ENCODE data around the gene NLRC5. TPM values are rescaled to one million over a fixed set of nuclear protein-coding genes. Genes with fewer than 3 reads are reported as not detected.
A peak's percentile ranks its signal among the peaks of the same experiment; 100 is the strongest.

NLRC5 gene
- total and polyA plus RNA-seq, 9 of the 15 experiments (the other 6 are each of a cell fraction or from before 2014, with no cell fraction given): 0.59 to 0.71 TPM; not detected in 7

DNA sequence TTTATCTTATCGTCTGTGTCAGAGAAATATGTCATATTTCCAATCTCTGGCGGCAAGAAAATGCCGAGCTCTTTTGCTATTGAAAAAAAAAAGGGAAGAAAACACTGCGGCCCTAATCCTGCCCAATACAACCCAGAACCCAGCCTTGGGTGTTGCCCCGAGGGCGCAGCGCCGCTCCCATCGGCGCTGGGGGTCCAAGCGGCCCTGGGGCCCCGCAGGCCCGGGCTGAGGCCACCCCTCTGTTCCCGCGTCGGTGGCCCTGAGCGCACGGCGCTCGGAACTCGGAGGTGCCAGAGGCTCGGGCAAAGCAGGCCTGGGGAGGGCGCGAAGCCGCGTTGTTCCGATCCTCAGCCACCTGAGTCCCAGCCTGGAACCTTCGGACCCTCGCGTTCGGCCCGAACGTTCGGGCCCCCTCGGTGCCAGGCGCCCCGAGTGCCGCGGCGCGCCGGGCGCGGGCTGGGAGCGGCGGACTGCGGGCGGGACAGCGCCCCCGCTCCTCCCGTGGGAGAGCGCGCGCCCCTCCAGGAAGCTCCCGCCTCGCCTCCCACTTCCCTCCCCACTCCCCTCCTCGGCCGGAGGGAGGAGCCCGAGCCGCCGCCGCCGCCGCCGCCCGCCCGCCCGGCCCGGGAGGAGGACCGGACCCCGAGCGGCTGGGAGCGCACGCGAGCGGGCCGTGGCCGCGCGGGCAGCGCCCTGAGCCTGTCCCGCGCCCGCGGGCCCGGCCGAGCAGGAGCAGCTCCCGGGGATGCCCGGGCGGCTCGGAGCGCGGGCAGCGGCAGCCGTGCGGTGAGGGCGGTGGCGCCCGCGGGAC, 102.8 kb downstream of the NLRC5 start, which contains the start of gene CPNE2:
Gene CPNE2, plus strand, starts transcription at position 609 of the 811 bp plus-strand sequence. CDS start 18,160 bp downstream, outside the sequence.
- no peak for FAIRE-seq
- POLR2A ChIA-PET: interaction anchor here (1.0 to 1.5 kb wide), 4 partner anchors 10 to 120 kb away, joined by 4 to 7 read pairs (median 5); no protein-coding TSS in a partner anchor
- peak within 1 kb of the TSS; percentile 69 to 97 for H3K9ac ChIP-seq (ENCODE audit: insufficient read depth in 1 of 2, low read depth in 2 of 2, low read length in 2 of 2)
- CTCF ChIA-PET (ENCODE audit: low intra/inter-chr PET ratio): interaction anchor here (0.7 to 1.3 kb wide), 2 partner anchors 76 to 214 kb away, joined by 3 to 4 read pairs; no protein-coding TSS in a partner anchor
- no peaks in the 10 kb centered on the region for H3K79me2 ChIP-seq (ENCODE audit: control insufficient read depth, insufficient read depth, low read length)
- peak within 1 kb of the TSS; percentile 71 for H3K27ac ChIP-seq (ENCODE audit: extremely low read depth, low read depth, low read length)
- no peaks in the 10 kb centered on the region for H3K9me1 ChIP-seq (ENCODE audit: control insufficient read depth, insufficient read depth, low read length)
- H2AFZ ChIP-seq (ENCODE audit: low read depth, low read length): peak within 1 kb of the TSS; percentile 94
- no peaks in the 10 kb centered on the region for H3K36me3 ChIP-seq (ENCODE audit: control insufficient read depth, insufficient read depth, low read length)
- in situ Hi-C loops (cut with MboI): no loop called here
- WGBS (ENCODE audit: insufficient coverage, low coverage, missing lambda C conversion rate): 6% methylated on average over 41 of the region's 100 CpGs
- H3K4me3 ChIP-seq: peak within 1 kb of the TSS; percentile 84
- peak; percentile 85 for ATAC-seq
- TSS peak; percentile 77 for BruUV-seq (replicated peaks)
- peak within 1 kb of the TSS; percentile 76 for H3K4me2 ChIP-seq (ENCODE audit: insufficient read depth, low read length)
- DNase-seq (ENCODE audit: extremely low read depth in 1 of 4, low spot score in 3 of 4): peak; percentile 72 to 92 (median 88)
- H4K20me1 ChIP-seq (replicated peaks; ENCODE audit: control insufficient read depth, insufficient read depth, low read length): peaks cover 5% of the 10 kb centered on the region; the same call in 1 of the 2 replicates
- intact Hi-C loops (cut with micrococcal nuclease): no loop called here
- H3K27me3 ChIP-seq (ENCODE audit: control insufficient read depth in 2 of 2, insufficient read depth in 2 of 2, low read length in 2 of 2): peaks cover under 1 to 4% of the 10 kb centered on the region in 2 experiments; a peak in 3 of 5 replicates
- H3K9me3 ChIP-seq (replicated peaks; ENCODE audit: control insufficient read depth, insufficient read depth, low read depth, low read length): no peaks in the 10 kb centered on the region
- peaks cover 11 to 28% of the 10 kb centered on the region in 2 experiments; a peak in 4 of 5 replicates for H3K4me1 ChIP-seq (replicated peaks in 1 of 2; ENCODE audit: control insufficient read depth in 2 of 2, insufficient read depth in 2 of 2, low read length in 2 of 2)
- TF ChIP-seq SP1 (CRISPR knock-in tag; IDR thresholded peaks at IDR 0.05) (no peak), NEUROD1 (IDR thresholded peaks at IDR 0.05; ENCODE audit: borderline replicate concordance, low read depth, low read length, partially characterized antibody) (no peak), SP2 (IDR thresholded peaks at IDR 0.05; ENCODE audit: extremely low read depth, low read depth, low read length, poor library complexity, severe bottlenecking) (no peak), ZNF124 (CRISPR knock-in tag; IDR thresholded peaks at IDR 0.05) (no peak), CXXC5 (CRISPR knock-in tag; IDR thresholded peaks at IDR 0.05) (0 out of 2 replicates have a peak, but pooled peaks have one; percentile 51), SIN3B (IDR thresholded peaks at IDR 0.05; ENCODE audit: low read depth) (0 out of 2 replicates have a peak, but pooled peaks have one; percentile 13), GATAD2A (IDR thresholded peaks at IDR 0.05) (no peak), RFX1 (IDR thresholded peaks at IDR 0.05) (no peak), SOX6 (IDR thresholded peaks at IDR 0.05) (no peak), ZNF707 (CRISPR knock-in tag; conservative IDR thresholded peaks at IDR 0.05) (no peak), MCM5 (IDR thresholded peaks at IDR 0.05; ENCODE audit: low read depth) (no peak), CHCHD3 (CRISPR knock-in tag; IDR thresholded peaks at IDR 0.05) (no peak)
- TF ChIP-seq, protein P1, sequence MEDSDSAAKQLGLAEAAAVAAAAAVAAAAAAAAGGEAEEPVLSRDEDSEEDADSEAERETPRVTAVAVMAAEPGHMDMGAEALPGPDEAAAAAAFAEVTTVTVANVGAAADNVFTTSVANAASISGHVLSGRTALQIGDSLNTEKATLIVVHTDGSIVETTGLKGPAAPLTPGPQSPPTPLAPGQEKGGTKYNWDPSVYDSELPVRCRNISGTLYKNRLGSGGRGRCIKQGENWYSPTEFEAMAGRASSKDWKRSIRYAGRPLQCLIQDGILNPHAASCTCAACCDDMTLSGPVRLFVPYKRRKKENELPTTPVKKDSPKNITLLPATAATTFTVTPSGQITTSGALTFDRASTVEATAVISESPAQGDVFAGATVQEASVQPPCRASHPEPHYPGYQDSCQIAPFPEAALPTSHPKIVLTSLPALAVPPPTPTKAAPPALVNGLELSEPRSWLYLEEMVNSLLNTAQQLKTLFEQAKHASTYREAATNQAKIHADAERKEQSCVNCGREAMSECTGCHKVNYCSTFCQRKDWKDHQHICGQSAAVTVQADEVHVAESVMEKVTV (CRISPR knock-in tag; IDR thresholded peaks at IDR 0.05): no peak
- TF ChIP-seq, protein P2, sequence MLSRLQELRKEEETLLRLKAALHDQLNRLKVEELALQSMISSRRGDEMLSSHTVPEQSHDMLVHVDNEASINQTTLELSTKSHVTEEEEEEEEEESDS (CRISPR knock-in tag; IDR thresholded peaks at IDR 0.05): no peak
- TF ChIP-seq, protein P3, sequence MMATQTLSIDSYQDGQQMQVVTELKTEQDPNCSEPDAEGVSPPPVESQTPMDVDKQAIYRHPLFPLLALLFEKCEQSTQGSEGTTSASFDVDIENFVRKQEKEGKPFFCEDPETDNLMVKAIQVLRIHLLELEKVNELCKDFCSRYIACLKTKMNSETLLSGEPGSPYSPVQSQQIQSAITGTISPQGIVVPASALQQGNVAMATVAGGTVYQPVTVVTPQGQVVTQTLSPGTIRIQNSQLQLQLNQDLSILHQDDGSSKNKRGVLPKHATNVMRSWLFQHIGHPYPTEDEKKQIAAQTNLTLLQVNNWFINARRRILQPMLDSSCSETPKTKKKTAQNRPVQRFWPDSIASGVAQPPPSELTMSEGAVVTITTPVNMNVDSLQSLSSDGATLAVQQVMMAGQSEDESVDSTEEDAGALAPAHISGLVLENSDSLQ (IDR thresholded peaks at IDR 0.05): no peak
- TF ChIP-seq, protein P4, sequence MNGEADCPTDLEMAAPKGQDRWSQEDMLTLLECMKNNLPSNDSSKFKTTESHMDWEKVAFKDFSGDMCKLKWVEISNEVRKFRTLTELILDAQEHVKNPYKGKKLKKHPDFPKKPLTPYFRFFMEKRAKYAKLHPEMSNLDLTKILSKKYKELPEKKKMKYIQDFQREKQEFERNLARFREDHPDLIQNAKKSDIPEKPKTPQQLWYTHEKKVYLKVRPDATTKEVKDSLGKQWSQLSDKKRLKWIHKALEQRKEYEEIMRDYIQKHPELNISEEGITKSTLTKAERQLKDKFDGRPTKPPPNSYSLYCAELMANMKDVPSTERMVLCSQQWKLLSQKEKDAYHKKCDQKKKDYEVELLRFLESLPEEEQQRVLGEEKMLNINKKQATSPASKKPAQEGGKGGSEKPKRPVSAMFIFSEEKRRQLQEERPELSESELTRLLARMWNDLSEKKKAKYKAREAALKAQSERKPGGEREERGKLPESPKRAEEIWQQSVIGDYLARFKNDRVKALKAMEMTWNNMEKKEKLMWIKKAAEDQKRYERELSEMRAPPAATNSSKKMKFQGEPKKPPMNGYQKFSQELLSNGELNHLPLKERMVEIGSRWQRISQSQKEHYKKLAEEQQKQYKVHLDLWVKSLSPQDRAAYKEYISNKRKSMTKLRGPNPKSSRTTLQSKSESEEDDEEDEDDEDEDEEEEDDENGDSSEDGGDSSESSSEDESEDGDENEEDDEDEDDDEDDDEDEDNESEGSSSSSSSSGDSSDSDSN (IDR thresholded peaks at IDR 0.05; ENCODE audit: borderline replicate concordance in 1 of 2, low read depth in 2 of 2, low read length in 2 of 2): 0 out of 4 replicates have a peak, but pooled peaks of 1 of the 2 experiments have one; percentile 27
